Fibroblast of skin of right biceps (primary cell): Measurements from ENCODE around the gene TSTD1.

Experiments
- DNase-seq: peaks from one replicate; pipeline ENCODE4 v3.0.0-alpha.2; 2013

Gene TSTD1, protein sequence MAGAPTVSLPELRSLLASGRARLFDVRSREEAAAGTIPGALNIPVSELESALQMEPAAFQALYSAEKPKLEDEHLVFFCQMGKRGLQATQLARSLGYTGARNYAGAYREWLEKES

DNA sequence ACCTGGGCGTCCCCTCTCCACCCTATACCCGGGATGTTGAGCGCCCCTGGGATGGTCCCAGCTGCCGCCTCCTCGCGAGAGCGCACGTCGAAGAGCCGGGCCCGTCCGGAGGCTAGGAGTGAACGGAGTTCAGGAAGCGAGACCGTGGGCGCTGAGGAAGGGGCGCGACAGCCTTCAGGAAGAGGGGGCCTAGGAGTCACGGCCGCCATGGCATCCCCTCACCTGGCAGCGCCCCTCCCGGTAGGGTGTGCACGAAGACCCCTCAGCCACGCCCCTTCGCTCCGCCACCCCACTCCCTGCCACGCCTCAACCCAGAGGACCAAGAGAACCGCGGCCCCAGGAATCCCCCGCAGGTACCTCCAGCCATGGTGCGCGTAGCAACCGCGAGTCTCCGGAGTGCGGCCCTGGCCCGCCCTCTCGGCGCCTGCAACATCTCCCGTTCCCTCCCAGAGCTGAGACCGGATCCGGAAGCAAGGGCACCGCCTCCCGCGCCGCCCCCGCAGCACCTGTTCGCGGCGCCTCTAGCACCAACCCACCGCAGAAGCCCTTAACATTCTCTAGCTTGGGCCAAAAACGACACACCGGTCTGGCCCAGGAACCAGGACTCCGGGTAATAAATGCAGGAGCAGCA lies at the start of gene TSTD1:
TSS of gene TSTD1 (minus strand) at position 442 of the 631 bp plus-strand sequence. CDS start at position 367, 75 bp downstream.
- no peak for DNase-seq

DNA sequence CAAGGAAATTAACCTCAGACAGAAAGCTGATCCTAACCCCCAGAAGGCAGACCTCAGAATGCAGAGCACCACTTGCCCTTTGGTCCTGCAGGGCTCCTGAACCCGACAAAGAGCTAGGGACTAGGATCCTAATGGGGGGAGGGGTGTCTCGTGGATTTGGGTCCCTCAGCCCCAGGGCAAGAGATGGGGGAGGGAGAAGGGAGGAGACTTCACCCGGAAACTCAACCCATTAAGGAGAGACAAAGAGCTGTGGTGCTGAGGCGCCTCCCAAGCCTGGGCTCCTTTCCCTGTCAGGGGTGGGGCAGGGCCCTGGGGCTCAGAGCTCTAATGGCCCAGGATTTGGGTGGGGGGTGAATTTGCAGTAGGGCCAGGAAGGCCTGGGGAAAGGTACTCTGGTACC lies 47.7 kb upstream of the TSTD1 start:
- DNase-seq, result no peak

DNA sequence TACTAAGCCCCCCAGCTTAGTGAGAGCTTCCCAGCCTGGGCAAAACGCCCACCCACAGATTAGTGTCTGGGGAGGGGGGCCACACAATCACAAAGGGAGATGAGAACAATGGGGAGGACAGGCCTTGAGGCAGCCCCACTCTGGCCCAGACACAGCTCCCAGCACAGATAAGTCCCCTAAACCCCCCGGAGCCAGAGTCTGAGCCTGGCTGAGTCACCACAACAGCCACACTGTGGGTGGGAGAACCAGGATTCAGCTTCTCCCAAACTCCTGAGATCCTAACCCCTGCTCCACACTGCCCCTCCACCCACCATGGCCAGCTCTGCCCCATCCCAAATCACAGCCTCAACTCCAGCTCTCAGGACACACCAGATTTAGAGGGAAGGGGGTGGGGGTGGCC lies 46.4 kb upstream of the TSTD1 start:
- peak; percentile 62 for DNase-seq

DNA sequence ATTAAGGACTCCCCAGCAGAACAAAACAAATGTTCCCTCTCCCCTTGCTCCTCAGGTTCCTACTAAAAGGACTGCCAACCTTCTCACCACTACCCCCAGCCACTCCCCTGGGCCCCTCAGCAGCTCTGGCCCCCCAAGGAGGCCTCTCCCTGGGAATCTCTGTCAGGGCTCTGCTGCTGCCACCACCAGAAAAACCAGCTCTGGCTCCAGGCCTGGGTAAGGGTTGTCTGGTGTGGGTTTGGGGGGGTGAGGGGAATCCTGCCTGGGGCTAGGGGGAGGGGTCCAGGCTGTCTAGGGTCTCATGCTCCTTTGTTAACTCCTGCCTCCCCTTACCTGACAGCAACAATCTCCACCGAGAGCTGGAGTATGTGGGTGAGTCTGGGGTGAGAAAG lies 45.8 kb upstream of the TSTD1 start:
- DNase-seq, result no peak

DNA sequence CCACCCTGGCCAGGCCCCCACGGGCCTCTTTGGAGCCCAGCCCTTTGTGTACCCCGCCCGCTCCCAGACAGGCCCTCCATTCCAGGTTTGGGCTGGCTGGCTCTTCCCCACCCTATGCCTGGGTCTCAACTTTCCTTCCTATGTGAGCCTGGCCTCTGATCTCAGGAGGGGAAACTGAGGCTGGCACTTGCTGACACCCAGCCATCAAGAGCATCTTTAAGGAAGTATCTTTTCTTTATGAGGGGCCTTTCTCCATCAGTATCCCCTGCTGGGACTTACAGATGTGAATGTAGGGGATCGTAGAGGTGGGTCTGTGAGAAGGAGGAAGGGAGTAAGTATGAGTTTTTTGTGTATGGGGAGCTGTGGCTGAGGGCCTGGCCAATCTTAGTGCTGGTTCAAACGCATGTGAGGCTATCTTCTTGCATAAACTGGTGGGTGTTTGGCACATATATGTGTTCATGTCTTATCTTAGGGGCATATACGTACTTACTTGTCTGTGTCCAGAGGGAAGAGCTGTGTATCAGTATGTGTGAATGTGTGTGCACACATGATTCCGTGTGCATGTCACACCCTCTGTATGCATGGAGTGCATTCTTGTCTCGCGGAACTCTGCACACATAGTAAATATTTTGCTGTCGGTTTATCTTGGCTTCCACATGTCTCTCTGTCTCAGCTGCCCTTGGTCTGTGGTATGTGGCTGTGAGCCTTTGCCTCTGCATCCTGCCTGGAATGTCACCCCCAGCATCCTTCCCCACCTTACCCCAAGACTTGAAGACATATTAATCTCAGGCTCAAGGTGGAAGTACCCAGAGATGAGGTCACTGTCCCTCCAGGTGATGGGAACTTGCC lies 45.2 kb upstream of the TSTD1 start:
- no peak for DNase-seq

DNA sequence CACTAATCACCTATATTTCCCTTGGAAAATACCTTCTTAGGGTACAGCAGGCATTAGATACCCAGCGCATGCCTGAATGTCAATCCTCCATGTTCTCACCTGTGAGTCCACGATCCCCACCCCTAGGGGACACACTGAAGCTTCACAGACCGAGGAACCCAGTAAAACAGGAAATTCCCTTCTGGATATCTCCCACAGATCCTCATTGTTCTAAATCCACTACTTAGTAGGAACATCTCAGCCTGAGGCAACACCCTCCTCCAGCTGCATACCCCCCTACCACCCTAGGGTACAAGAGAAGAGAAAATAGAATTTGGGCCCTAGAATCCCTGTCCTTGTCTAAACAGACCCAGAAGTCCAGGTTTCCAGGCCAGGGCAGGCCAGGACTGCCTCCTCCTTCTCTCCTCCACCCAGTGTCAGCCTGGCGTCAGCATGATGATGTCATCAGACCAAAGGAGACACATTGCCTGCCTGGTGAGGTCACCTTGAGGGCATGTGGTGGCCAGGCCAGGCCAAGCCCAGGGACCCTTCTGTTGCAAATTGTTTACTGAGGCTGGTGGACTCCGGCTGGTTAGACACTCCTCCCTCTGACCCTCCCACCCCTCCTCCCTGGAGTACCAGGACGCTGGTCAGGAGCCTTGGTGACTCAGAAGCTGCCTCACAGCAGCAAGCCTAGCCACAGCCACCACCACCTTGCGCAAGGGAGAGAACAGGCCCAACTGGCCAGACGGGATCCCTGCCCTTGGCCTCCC lies 44.4 kb upstream of the TSTD1 start:
- peak; percentile 85 for DNase-seq

DNA sequence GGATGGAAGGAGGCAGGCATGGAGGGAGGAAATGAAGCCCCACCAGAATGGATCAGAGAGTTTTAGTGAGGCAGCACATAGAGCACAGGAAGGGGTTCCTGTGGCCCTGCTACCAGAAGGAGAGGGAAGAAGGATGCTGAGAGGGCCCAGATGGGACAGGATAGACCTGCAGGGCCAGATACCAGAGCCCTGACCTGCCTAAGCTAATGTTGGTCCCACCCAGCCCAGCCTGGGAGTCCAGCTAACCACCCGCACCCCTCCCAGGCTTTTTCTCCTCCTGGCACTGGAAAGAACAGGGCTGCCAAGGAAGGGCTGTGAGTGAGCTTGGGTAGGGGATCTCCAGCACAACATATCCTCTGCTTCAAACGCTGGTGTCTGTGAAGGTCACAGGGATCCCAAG lies 43.7 kb upstream of the TSTD1 start:
- DNase-seq, result no peak

DNA sequence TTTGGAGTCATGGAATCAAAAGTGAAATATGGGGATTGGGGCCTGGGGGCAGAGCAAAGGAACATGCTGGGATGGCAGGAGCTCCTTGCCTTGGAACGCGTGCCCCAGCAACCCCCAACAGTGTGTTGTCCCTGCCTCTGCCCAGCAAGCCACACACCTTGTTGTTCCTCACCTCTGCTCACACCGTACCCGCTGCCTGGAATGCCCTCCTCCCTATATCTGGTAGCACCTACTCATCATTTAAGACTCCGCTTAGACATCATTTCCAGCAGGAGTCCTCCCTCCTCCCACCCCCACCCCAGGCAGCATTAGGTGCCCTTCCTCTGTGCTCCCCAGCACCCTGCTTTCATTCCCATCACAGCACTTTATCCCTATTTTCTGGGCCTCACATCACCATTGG lies 42.8 kb upstream of the TSTD1 start:
- DNase-seq, result no peak

DNA sequence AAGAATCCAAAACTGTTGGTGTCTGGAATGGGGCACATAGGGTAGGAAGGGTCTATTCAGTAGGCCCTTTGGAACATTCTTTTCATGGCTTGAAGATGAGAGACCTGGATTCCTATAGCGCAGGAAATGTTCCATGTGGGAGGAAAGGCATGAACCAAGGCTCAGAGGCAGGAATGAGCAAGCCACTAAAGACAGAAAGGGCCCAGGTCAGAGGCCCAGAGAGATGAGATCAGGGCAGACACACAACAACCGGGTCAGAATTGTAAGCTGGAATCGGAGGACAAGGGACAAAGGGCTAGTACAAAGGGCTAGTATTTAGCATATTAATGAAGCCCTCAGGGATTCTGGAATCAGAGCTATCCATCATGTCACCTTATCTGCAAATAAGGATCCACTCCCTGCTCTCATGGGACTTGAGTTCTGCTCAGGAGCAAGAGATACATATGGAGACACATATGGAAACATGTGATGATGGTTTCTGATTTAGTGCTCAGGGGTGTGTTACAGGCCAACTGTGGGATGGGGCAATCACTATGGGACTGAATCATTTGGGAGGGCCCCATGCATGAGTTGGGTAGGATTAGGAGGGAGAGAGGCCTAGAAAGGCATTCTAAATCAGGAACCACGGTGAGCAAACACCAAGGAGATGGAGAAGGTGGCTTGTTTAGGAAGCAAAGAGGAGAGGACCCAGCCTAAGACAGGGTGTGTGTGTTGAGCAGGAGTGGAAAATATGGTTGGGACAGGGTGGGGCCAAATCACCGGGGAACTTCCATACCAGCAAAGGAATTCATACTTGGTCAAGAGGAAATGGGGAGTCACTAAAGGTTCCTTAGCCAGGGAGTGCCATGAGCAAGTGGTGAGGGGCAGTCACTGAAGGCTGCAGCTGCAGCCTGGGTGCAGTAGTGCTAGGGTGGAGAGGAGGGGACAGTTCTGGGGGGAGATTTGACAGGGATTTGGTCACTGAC lies 42.0 kb upstream of the TSTD1 start:
- DNase-seq, result peak; percentile 51

DNA sequence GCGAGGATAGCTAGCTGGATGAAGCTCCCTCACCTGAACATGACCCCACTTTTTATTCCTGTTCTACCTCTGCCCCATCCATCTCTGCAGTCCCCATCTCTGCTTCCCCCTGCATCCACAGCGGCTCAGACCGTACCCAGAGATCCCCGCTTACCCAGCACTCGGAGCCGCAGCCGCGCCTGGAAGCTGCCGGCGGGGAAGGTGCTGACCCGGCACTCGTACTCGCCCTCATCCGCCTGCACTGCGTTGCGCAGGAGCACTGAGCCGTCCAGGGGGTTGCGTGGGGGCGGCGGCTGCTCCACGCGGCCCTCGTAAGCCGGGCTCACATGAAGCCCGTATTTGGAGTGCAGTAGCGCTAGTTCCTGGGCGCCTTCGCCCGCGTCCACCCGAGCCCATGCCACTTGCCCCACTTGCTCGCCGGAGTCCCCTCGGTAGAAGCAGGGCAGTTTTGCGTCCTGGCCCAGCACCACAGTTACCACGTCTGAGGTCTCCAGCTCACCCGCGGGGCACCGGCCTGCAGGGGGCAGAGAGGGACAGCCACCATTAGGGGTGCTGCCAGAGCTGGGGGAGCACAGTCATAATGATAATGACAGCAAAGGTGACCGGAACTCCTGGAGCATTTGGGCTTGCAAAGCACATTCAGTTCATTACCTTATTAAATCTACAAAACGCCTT lies 40.8 kb upstream of the TSTD1 start:
- DNase-seq, result no peak

DNA sequence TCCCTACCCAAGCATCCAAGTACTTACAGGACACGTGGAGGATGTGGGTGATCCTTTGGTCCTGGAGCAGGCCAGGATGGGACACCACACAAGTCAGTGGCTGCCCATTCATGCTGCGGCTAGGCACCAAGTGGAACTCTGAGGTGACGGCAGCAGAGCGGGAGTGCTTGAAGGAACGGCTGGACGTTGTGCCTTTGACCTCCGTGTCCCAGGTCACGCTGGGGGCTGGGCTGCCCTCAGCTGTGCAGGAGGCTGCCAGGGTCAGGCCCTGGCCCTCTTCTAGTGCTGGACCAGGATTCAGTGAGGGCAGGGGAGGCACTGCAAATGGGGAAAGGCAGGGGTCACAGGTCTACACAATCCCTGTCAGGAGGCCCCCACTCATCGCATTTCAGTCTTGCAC lies 38.7 kb upstream of the TSTD1 start:
- DNase-seq, result no peak

DNA sequence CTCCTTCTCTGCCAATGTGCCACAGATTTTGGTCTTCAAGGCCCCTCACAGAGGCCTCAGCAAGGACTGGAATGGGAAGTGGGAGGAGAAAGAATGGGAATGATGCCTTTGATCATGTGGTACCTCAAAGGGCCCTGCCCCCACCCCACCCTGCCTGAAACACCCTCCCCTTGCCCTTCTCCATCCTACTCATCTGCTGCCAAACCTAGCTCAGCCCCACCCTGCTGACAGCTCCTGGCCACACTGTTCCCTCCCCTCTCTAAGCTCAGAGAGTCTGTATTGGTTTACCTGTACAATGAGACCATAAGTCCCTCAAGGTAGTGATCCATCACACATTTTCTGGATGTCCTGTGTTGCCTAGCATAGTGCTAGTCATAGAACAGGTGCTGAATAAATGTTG lies 37.6 kb upstream of the TSTD1 start:
- DNase-seq, result no peak

DNA sequence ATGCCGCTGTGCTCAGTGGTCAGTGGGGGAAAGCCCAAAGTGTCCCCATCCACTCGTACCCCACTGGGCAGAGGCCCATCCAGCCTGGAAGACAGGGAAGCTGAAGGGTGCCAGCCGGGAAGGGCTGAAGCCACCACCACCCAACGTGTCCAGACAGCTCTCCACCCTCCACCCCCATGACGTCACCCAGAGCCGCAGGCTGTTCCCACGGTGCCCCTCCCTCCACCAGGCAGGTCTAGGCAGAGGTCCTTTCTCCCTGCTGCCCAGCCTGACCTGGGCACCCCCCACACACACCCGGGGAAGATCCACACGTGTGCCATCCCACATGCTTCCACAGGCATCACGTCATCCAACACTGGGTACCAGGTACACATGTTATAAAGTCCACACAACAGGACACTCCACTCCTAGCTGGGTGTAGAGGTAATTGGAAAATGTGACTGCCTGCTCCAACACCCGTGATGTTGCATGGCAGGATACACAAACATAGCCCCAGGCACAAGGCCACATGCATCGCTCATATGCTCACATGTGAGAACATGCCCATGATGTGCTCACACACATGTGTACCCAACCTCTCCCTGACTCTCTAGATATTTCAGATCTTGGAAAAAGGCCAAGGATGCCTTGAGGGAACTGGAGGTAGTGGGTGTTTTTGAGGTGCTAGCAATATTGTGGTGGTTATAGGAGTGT lies 36.1 kb upstream of the TSTD1 start:
- DNase-seq, result no peak

DNA sequence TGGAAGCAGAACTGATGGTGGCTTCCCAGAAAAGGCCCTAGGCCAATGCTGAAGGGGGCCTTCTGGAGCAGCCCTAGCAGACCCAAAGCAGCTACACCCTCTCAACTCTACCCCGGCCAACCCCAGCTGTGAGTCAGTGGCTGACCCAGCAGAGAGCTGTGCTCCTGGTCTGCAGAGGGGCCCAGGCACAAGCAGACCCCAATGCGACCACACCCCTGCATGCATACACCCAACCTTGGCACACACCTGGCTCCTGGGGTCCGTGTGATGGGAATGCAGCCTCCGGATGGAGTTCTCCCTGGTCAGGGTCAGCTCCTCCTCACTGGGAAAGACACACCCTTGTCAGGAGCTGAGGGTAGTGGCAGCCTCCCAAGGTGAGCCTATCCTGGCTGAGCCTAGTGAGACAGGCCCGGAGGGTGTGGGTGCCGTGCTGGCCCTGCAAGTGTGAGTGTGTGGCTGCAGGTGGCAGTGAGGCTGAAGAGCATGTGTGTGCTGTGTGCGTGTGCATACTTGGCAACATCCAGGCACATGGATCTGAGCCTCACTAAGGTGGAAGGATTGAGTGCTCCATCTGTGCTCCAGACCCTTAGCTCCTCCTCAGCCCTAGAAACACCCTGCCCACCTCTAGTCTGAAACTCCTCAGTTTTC lies 34.8 kb upstream of the TSTD1 start:
- no peak for DNase-seq

DNA sequence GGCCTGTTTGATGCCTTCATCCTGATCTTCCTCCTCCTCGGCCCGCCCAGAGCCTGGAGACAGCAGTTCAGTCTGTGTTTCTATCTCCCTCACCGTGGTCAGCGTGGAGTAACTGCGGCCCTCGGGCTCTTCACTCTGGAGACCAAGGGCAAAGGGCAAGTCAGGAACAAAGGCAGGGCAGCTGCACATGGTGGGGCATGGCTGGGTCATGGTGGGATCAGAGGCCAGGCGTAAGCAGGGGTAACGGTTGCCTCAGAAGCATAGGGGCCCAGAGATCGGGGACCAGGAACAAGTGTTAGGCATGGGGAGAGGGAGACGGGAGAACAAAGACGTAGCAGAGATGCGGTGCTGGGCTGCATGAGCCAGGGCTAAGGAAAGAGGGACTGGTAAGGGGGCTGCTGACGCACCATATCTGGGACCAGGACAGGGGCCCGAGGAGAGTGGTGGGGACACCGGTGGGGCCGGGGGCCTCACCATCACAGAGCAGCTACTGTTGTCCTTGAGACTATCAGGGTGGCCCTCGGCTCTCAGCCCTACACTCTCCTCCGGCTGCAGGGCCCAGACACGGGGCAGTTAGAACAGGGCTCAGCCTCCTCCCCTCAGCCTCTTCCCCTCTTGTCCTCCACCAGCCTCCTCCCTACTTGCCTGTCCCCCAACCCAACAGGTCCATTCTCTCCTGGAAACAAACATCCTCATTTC lies 34.1 kb upstream of the TSTD1 start:
- no peak for DNase-seq

DNA sequence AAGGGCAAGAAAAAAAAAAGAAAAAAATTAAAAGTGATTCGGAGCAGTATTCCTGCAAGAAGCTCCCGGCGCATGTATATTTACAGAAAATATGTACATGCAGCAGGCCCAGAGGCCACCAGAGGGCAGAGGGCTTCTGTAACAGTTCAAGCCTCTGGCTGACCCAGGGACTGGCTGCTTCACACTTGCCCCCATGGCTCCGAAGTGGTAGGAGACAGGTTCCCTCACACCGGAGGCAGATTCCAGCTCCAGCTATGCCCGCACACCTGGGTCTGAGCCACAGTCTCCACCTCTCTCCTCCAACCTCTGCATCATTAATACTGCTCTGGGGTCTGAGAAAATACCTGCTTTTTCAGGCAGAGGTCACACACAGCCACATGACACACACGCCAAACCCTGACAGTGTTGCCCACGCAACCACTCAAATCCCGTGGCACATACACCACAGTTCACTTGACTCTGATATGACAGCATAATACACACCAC lies 33.2 kb upstream of the TSTD1 start:
- DNase-seq, result peak; percentile 52

DNA sequence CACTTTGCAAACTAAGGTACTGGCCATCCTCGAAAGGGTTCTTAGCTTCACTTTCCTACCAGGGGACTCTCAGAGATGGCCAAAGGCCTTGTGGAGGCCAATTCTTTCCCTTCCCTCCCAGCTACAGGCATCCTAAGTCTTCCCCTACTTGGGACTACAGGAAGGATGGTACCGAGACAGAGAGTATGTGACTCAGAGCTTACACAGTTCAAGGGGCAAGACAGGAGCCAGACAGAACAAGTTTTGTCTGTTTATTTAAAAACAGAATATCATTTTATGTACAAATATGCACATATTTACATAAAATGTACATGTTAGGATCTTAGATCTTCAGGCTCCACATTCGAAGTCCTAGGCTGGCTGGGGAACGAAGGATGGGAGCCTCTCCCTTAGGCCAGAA lies 32.0 kb upstream of the TSTD1 start:
- no peak for DNase-seq

DNA sequence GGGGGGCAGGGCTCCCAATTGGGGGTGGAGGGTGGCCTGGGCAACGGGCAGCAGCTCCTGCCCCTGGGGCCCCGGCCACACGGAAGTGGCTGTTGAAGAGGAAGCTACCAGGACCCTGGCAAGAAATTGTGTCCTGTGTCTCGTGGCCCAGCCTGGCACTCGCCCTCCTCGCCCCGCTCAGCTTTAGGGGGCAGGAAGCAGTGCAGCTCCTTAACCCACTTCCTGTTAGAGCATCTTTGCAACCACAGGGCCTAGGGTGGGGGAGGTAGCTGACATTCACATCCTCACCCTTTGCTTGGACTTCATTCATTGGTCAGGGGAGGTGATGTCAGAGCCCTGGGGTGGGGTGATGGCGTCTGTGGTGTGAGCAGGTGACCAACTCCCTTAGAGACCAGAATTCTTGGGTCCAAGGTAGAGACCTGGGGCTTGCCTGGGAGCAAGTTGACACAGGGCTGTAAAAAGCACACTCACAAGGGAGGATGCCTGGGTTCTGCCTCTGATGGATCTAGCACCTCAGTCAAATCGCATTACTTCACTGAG lies 31.0 kb upstream of the TSTD1 start, which contains the start of gene ARHGAP30:
TSS of gene ARHGAP30 (minus strand) at position 161 of the 540 bp plus-strand sequence. CDS start 267 bp downstream, outside the sequence.
- peak; percentile 20 for DNase-seq

DNA sequence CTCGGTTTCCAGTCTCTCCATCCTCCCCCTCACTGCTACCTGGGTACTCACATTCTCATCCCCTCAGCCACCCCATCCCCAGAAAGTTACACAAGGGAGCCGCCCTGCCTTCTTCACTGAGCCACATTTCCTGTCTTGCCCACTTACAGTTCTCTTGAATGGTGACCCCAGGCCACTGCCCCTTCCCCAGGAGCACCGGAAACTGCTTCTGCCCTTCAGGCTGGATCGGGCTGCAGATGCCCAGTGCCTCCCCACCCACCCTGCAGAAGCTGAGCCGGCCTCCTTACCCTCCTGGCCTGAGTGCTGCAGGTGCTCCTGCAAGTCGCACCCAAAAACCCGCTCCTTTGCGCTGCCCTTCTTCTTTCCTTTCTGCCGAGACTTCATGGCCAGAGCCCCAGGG lies 30.5 kb upstream of the TSTD1 start:
- no peak for DNase-seq
